Spleen (tissue), 11 donors: ENCODE results near the gene ATXN10. TPM values are rescaled to one million over a fixed set of nuclear protein-coding genes. Genes with fewer than 3 reads are reported as not detected.

ENCODE experiments used
- DNase-seq: peaks from one replicate; pipeline ENCODE4 v3.0.0-alpha.2; 2020
- H3K27ac ChIP-seq, 8 donors: fragments of 200-600 bp; sonication (generic) in 7 of 8; 1 replicate in 4 of 8; 2 replicates in 4 of 8; pipeline versions ENCODE4 v1.5.0 to v1.8.0; 2016 to 2021; ENCODE audit warnings: inconsistent platforms in 4 of 8, mild to moderate bottlenecking in 4 of 8, moderate library complexity in 1 of 8
- H3K27me3 ChIP-seq, 7 donors: fragments of 200-600 bp; sonication (generic) in 6 of 7; replicated peaks in 1 of 7; 1 replicate in 4 of 7; 2 replicates in 3 of 7; pipeline versions ENCODE4 v1.5.0 to v1.8.0; 2016 to 2021; ENCODE audit warnings: inconsistent platforms in 3 of 7, mild to moderate bottlenecking in 1 of 7
- H3K36me3 ChIP-seq, 6 donors: fragments of 200-600 bp; sonication (generic) in 5 of 6; 1 replicate in 4 of 6; 2 replicates in 2 of 6; pipeline versions ENCODE4 v1.5.0 to v1.8.0; 2016 to 2021; ENCODE audit warnings: inconsistent platforms in 2 of 6
- H3K4me1 ChIP-seq, 6 donors: fragments of 200-600 bp; sonication (generic) in 5 of 6; 1 replicate in 3 of 6; 2 replicates in 3 of 6; pipeline versions ENCODE4 v1.5.0 to v1.8.0; 2016 to 2021; ENCODE audit warnings: inconsistent platforms in 3 of 6
- H3K4me3 ChIP-seq, 8 donors: fragments of 200-600 bp; sonication (generic) in 7 of 8; 1 replicate in 4 of 8; 2 replicates in 4 of 8; pipeline versions ENCODE4 v1.5.0 to v1.8.0; 2016 to 2021; ENCODE audit warnings: inconsistent platforms in 4 of 8, mild to moderate bottlenecking in 4 of 8, moderate library complexity in 2 of 8
- H3K9me3 ChIP-seq, 8 donors: fragments of 200-600 bp; sonication (generic) in 7 of 8; 1 replicate in 4 of 8; 2 replicates in 4 of 8; pipeline versions ENCODE4 v1.5.0 to v1.8.0; 2016 to 2021; ENCODE audit warnings: inconsistent platforms in 4 of 8
- CTCF ChIP-seq, 11 experiments: fragments of 200-600 bp in 7 of 11; fragments of 450-650 bp in 4 of 11; sonication (generic) in 4 of 11; IDR thresholded peaks in 8 of 11; conservative IDR thresholded peaks in 3 of 11; 1 replicate in 7 of 11; 2 replicates in 4 of 11; pipeline versions ENCODE4 v1.4.0 to v1.8.0; 2016 to 2021; ENCODE audit warnings: antibody characterized with exemption in 11 of 11, inconsistent platforms in 4 of 11, mild to moderate bottlenecking in 1 of 11
- POLR2A ChIP-seq, 3 donors: fragments of 450-650 bp; IDR thresholded peaks; one replicate each; pipeline ENCODE4 v1.5.1; 2017; ENCODE audit warnings: antibody characterized with exemption in 3 of 3, mild to moderate bottlenecking in 1 of 3
- POLR2AphosphoS5 ChIP-seq, 3 donors: sonication (generic); formaldehyde crosslinking; IDR thresholded peaks; one replicate each; pipeline ENCODE4 v1.5.1; 2017; ENCODE audit warnings: antibody characterized with exemption in 3 of 3
- WGBS, 5 donors: extraction: QIAGEN DNeasy Blood & Tissue Kit in 3 of 5; methylation state at CpG; one replicate each; pipeline versions ENCODE4 v1.1.5 to v1.1.7; 2013 to 2018; 5-methylcytosine and 5-hydroxymethylcytosine counted together
- intact Hi-C: fragments of 100-400 bp; cut with DNase I; formaldehyde crosslinking; loops from one replicate; pipeline ENCODE4 v1.15.0; 2023; ENCODE audit warnings: low total_unique reads
- polyA plus RNA-seq, 3 donors: library from polyadenylated mRNA; stranded (reverse); fragments of 200-250 nt; gene quantifications; one replicate each; pipeline ENCODE4 v1.2.1, GENCODE V29; 2013
- total RNA-seq, 7 donors: library from RNA; depleted of rRNA in 3 of 7; stranded (reverse); fragments of >200 nt in 3 of 7; fragmentation: NEBNext Ultra II Directional in 4 of 7; extraction: Animal tissue kit (Norgen Biotek cat#: 25700) in 4 of 7; gene quantifications; one replicate each; pipeline versions ENCODE4 v1.1.0 to v1.2.1, GENCODE V29; 2016 to 2021
- donor health status: healthy with polysubstance abuse.
- donor health status: DM: no; HTN: no; CAD: no; lungs with moderate emphysema.
- donor health status: DM: no; HTN: no; CAD: no.
- donor health status: Bipolar disorder and iron deficiency.
- donor health status: healthy.
- donor health status: DM: no; HTN: no; CAD: no.
- donor health status: DM: yes; HTN: yes; CAD: no.

ATXN10 gene
- total and polyA plus RNA-seq, 10 donors, result 46.1 to 119 (median 84.6) TPM

- peaks cover 0 to 9% (median 5%) of the 10 kb centered on the region in 6 donors for H3K4me1 ChIP-seq
- peaks cover 6 to 89% (median 55%) of the 10 kb centered on the region in 6 donors for H3K36me3 ChIP-seq
- no peak for TF ChIP-seq POLR2A (IDR thresholded peaks at IDR 0.05)
- no peak overlapping the region for H3K4me3 ChIP-seq
- H3K27ac ChIP-seq, result no peak overlapping the region
- intact Hi-C loops, result no loop called here
- no peaks in the 10 kb centered on the region for H3K9me3 ChIP-seq
- WGBS, 5 donors, result 83 to 94% (median 88%) methylated on average over 1 of the region's 1 CpG
- no peak for DNase-seq
- no peaks in the 10 kb centered on the region for H3K27me3 ChIP-seq
Observed at GRCh38 chr22:45738206-45738605, 66.6 kb downstream of the ATXN10 start.

GRCh38 chr22:45740236-45740635, 68.6 kb downstream of the ATXN10 start:
- peaks cover 6 to 96% (median 54%) of the 10 kb centered on the region in 6 donors for H3K36me3 ChIP-seq
- intact Hi-C loops, result no loop called here
- 93 to 98% (median 96%) methylated on average over 3 of the region's 3 CpGs for WGBS, 5 donors

GRCh38 chr22:45742866-45743450, 71.3 kb downstream of the ATXN10 start:
- intact Hi-C loops, result no loop called here
- WGBS, 5 donors, result 76 to 85% (median 79%) methylated on average over 8 of the region's 8 CpGs
- TF ChIP-seq POLR2A (IDR thresholded peaks at IDR 0.05), result no peak
- peak in 1 of 3 donors; percentile 68 for TF ChIP-seq POLR2AphosphoS5 (IDR thresholded peaks at IDR 0.05)
- Histone ChIP-seq H3K4me1 (peaks cover 0 to 17% (median 11%) of the 10 kb centered on the region in 6 donors), H3K36me3 (peaks cover 6 to 84% (median 45%) of the 10 kb centered on the region in 6 donors), H3K27me3 (no peaks in the 10 kb centered on the region), H3K4me3 (no peak overlapping the region), H3K27ac (peak overlapping the region in 6 of 8 donors; percentile 4 to 70 (median 31)), H3K9me3 (no peaks in the 10 kb centered on the region)
- DNase-seq, result no peak

More at GRCh38 chr22:45740236-45740635, 68.6 kb downstream of the ATXN10 start:
- Histone ChIP-seq H3K27me3 (no peaks in the 10 kb centered on the region), H3K27ac (no peak overlapping the region), H3K4me3 (no peak overlapping the region), H3K4me1 (peaks cover 0 to 17% (median 11%) of the 10 kb centered on the region in 6 donors), H3K9me3 (no peaks in the 10 kb centered on the region)
- TF ChIP-seq POLR2A (IDR thresholded peaks at IDR 0.05), result no peak
- TF ChIP-seq CTCF (IDR thresholded peaks at IDR 0.05 in 8 of 11, conservative IDR thresholded peaks at IDR 0.05 in 3 of 11), result no peak
- no peak for TF ChIP-seq POLR2AphosphoS5 (IDR thresholded peaks at IDR 0.05)
- DNase-seq, result no peak

- Histone ChIP-seq H3K36me3 (peaks cover 6 to 82% (median 41%) of the 10 kb centered on the region in 6 donors), H3K4me1 (peaks cover 0 to 17% (median 11%) of the 10 kb centered on the region in 6 donors), H3K27me3 (no peaks in the 10 kb centered on the region), H3K9me3 (no peaks in the 10 kb centered on the region), H3K4me3 (no peak overlapping the region), H3K27ac (peak overlapping the region in 4 of 8 donors; percentile 28 to 70 (median 44))
- TF ChIP-seq CTCF (IDR thresholded peaks at IDR 0.05 in 8 of 11, conservative IDR thresholded peaks at IDR 0.05 in 3 of 11) (no peak), POLR2AphosphoS5 (IDR thresholded peaks at IDR 0.05) (no peak)
- no peak for DNase-seq
- 45 to 91% (median 80%) methylated on average over 1 of the region's 1 CpG for WGBS, 5 donors
- intact Hi-C loops, result no loop called here
Observed at GRCh38 chr22:45743687-45744086, 72.1 kb downstream of the ATXN10 start.

- Histone ChIP-seq H3K36me3 (peaks cover 6 to 82% (median 33%) of the 10 kb centered on the region in 6 donors), H3K4me1 (peaks cover 0 to 17% (median 11%) of the 10 kb centered on the region in 6 donors), H3K9me3 (no peaks in the 10 kb centered on the region), H3K27me3 (no peaks in the 10 kb centered on the region), H3K4me3 (no peak overlapping the region), H3K27ac (no peak overlapping the region)
- WGBS, 5 donors, result 72 to 95% (median 84%) methylated on average over 5 of the region's 5 CpGs
- intact Hi-C loops, result no loop called here
- TF ChIP-seq POLR2AphosphoS5 (IDR thresholded peaks at IDR 0.05), result no peak
- TF ChIP-seq POLR2A (IDR thresholded peaks at IDR 0.05), result no peak
- no peak for TF ChIP-seq CTCF (IDR thresholded peaks at IDR 0.05 in 8 of 11, conservative IDR thresholded peaks at IDR 0.05 in 3 of 11)
- no peak for DNase-seq
Observed at GRCh38 chr22:45744442-45744841, 72.8 kb downstream of the ATXN10 start.
